T-helper 1 cell treated with Interleukin-12 subunit alpha and Interleukin-12 subunit beta and Interleukin-4 antibody, amounts not matched to agents 30 ng/mL and 1 ng/mL, for 36 hours (primary cell): ENCODE measurements around the gene NANP. TPM values are rescaled to one million over a fixed set of nuclear protein-coding genes. Genes with fewer than 3 reads are reported as not detected.

Experiments
- intact Hi-C: fragments of 100-400 bp; cut with micrococcal nuclease; formaldehyde crosslinking; loops from one replicate; pipeline ENCODE4 v1.15.1; 2024
- total RNA-seq: library from RNA; stranded (reverse); gene quantifications from 2 replicates; pipeline ENCODE4 v1.2.3, GENCODE V29; 2022

Gene NANP
- total RNA-seq, 1 donor from 2014 or later, result 6.7 TPM

- intact Hi-C loops, result no loop called here
Measured at GRCh38 chr20:25573288-25574251, 50.2 kb downstream of the NANP start.

GRCh38 chr20:25571817-25572216, 52.0 kb downstream of the NANP start:
- intact Hi-C loops, result no loop called here

- intact Hi-C loops, result no loop called here
Measured at GRCh38 chr20:25571240-25571639, 52.6 kb downstream of the NANP start.

GRCh38 chr20:25570148-25570530, 53.7 kb downstream of the NANP start:
- intact Hi-C loops, result no loop called here

- intact Hi-C loops, result no loop called here
Measured at GRCh38 chr20:25567286-25567685, 56.5 kb downstream of the NANP start.

- intact Hi-C loops, result no loop called here
Measured at GRCh38 chr20:25566821-25567220, 57.0 kb downstream of the NANP start.

- intact Hi-C loops, result no loop called here
Measured at GRCh38 chr20:25565578-25566157, 58.1 kb downstream of the NANP start.

- intact Hi-C loops, result no loop called here
Measured at GRCh38 chr20:25563876-25564275, 59.9 kb downstream of the NANP start.

- intact Hi-C loops, result no loop called here
Measured at GRCh38 chr20:25563362-25563761, 60.5 kb downstream of the NANP start.

Other genes starting within 250 kb of the NANP start
- gene ABHD12, start 233.2 kb downstream of the NANP start, total RNA-seq, result 32.4 and 32.9 TPM in 2 replicates
- 23.8 and 25.7 TPM in 2 replicates for gene GINS1, start 216.3 kb downstream of the NANP start, total RNA-seq
- gene NINL, start 38.5 kb downstream of the NANP start, total RNA-seq, result 2.1 and 3.2 TPM in 2 replicates
- 19.0 and 19.4 TPM in 2 replicates for gene ZNF337, start 72.8 kb upstream of the NANP start, total RNA-seq